GM18520 (cell line): ENCODE data around the gene CERS6.

ENCODE experiments used
- ATAC-seq: cut with Tn5 transposase; IDR thresholded peaks from one replicate; pipeline ENCODE4 v1.9.1; 2021; ENCODE audit not compliant: unreplicated experiment

CERS6 gene

GRCh38 chr2:168596881-168597655 lies 141.0 kb downstream of the CERS6 start:
- ATAC-seq = no peak

GRCh38 chr2:168599738-168600137 lies 143.7 kb downstream of the CERS6 start:
- no peak for ATAC-seq

GRCh38 chr2:168600949-168601348 lies 144.9 kb downstream of the CERS6 start:
- ATAC-seq = no peak

GRCh38 chr2:168601741-168602140 lies 145.7 kb downstream of the CERS6 start:
- ATAC-seq = peak; percentile 61

- no peak for ATAC-seq
Observed at GRCh38 chr2:168602379-168602778, 146.3 kb downstream of the CERS6 start.

- ATAC-seq = no peak
Observed at GRCh38 chr2:168602846-168603401, 146.9 kb downstream of the CERS6 start.

- ATAC-seq = no peak
Observed at GRCh38 chr2:168603439-168603961, 147.4 kb downstream of the CERS6 start.

- ATAC-seq = no peak
Observed at GRCh38 chr2:168604252-168604651, 148.2 kb downstream of the CERS6 start.

GRCh38 chr2:168607992-168608391 lies 151.9 kb downstream of the CERS6 start:
- ATAC-seq = no peak

GRCh38 chr2:168608796-168609195 lies 152.7 kb downstream of the CERS6 start:
- ATAC-seq = no peak

GRCh38 chr2:168611091-168611490 lies 155.0 kb downstream of the CERS6 start:
- ATAC-seq = no peak

- no peak for ATAC-seq
Observed at GRCh38 chr2:168611896-168612650, 156.0 kb downstream of the CERS6 start.

- no peak for ATAC-seq
Observed at GRCh38 chr2:168612719-168613118, 156.6 kb downstream of the CERS6 start.

GRCh38 chr2:168613551-168613950 lies 157.5 kb downstream of the CERS6 start:
- no peak for ATAC-seq

- ATAC-seq = no peak
Observed at GRCh38 chr2:168614172-168615018, 158.3 kb downstream of the CERS6 start.

- no peak for ATAC-seq
Observed at GRCh38 chr2:168620554-168620953, 164.5 kb downstream of the CERS6 start.

- ATAC-seq = no peak
Observed at GRCh38 chr2:168622559-168622958, 166.5 kb downstream of the CERS6 start.

GRCh38 chr2:168624028-168624427 lies 168.0 kb downstream of the CERS6 start:
- no peak for ATAC-seq

- ATAC-seq = no peak
Observed at GRCh38 chr2:168626096-168626495, 170.0 kb downstream of the CERS6 start.

GRCh38 chr2:168626647-168627046 lies 170.6 kb downstream of the CERS6 start:
- no peak for ATAC-seq

- no peak for ATAC-seq
Observed at GRCh38 chr2:168632709-168633121, 176.6 kb downstream of the CERS6 start.
